Vagina (tissue), 2 donors: ENCODE data around the gene DNAH12.

Experiments
- POLR2A ChIP-seq, 2 donors: fragments of 450-650 bp; IDR thresholded peaks; one replicate each; pipeline ENCODE4 v1.6.1; 2017; ENCODE audit warnings: antibody characterized with exemption in 2 of 2, mild to moderate bottlenecking in 2 of 2, moderate library complexity in 2 of 2
- POLR2AphosphoS5 ChIP-seq, 2 donors: sonication (generic); formaldehyde crosslinking; IDR thresholded peaks; one replicate each; pipeline ENCODE4 v1.9.0; 2017; ENCODE audit warnings: antibody characterized with exemption in 2 of 2, mild to moderate bottlenecking in 2 of 2, low read depth in 1 of 2; ENCODE audit not compliant: insufficient read depth in 1 of 2

DNA sequence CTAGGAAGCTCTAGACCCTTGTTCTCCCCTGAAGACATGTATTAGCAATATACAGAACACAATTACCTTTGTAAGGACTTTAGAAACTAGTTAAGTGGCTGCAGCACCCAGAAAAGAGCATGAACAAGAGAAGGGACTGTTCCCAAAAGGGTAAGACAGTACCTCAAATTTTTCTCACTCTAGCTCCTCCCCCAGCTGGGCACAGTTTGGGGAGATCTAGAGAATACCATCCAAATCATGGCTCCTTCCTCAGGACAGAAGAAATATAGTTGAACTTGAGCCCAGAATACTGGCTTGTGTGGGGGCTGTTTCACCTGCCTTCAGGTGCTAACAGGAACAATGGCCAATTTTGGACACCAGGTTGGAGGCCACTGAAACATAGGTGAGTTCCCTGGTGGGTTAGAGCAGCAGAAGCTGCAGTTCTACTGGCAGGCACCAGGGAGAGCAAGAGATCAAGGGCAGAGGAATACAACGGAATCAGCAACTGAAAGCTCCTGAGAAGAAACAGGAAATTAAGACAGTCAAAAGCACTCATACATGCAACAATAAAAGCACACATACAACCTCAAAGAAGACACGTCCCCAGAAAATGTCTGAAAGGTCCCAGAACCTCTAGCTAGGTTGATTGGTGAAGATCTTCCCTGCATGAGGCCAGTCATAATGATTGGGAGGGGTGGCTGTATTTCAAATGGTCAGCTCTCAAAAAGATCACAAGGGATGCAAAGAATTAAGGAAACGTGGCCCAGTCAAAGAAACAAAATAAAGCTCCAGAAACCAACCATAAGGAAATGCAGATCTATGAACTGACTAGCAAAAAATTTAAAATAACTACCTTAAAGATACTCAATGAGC, 146.7 kb downstream of the DNAH12 start:
- no peak for TF ChIP-seq POLR2A (IDR thresholded peaks at IDR 0.05)
- TF ChIP-seq POLR2AphosphoS5 (IDR thresholded peaks at IDR 0.05; ENCODE audit: insufficient read depth in 1 of 2, low read depth in 1 of 2) = no peak
